Osteocyte (in vitro differentiated cells): ENCODE results near the gene SYPL1. TPM values are rescaled to one million over a fixed set of nuclear protein-coding genes. Genes with fewer than 3 reads are reported as not detected.
A peak's percentile ranks its signal among the peaks of the same experiment; 100 is the strongest.

ENCODE experiments used
- DNase-seq: peaks from one replicate; pipeline ENCODE4 v3.0.0; 2021; ENCODE audit warnings: mixed read lengths; ENCODE audit not compliant: unreplicated experiment; ENCODE audit errors: extremely low spot score
- H3K27ac Mint-ChIP-seq: one replicate; pipeline ENCODE4 v1.8.0; 2021; ENCODE audit warnings: mild to moderate bottlenecking, mixed read lengths; ENCODE audit not compliant: unreplicated experiment
- H3K27me3 Mint-ChIP-seq: one replicate; pipeline ENCODE4 v1.8.0; 2021; ENCODE audit warnings: mixed read lengths; ENCODE audit not compliant: unreplicated experiment
- H3K36me3 Mint-ChIP-seq: one replicate; pipeline ENCODE4 v1.8.0; 2021; ENCODE audit warnings: mixed read lengths; ENCODE audit not compliant: unreplicated experiment
- H3K4me1 Mint-ChIP-seq: one replicate; pipeline ENCODE4 v1.8.0; 2021; ENCODE audit warnings: mixed read lengths; ENCODE audit not compliant: unreplicated experiment
- H3K4me3 Mint-ChIP-seq: one replicate; pipeline ENCODE4 v1.8.0; 2021; ENCODE audit warnings: mild to moderate bottlenecking, moderate library complexity, mixed read lengths; ENCODE audit not compliant: unreplicated experiment
- H3K9me3 Mint-ChIP-seq: one replicate; pipeline ENCODE4 v1.8.0; 2021; ENCODE audit warnings: mixed read lengths; ENCODE audit not compliant: unreplicated experiment
- CTCF ChIP-seq: fragments of 200-600 bp; sonication (generic); IDR thresholded peaks from 2 replicates; pipeline ENCODE4 v1.5.0; 2021; ENCODE audit warnings: antibody characterized with exemption, mild to moderate bottlenecking, moderate library complexity
- total RNA-seq: library from RNA; stranded (reverse); gene quantifications from 2 replicates; pipeline ENCODE4 v1.2.1, GENCODE V29; 2021

SYPL1 gene
- total RNA-seq, 1 donor from 2014 or later = 80.9 TPM

- H3K27ac Mint-ChIP-seq = no peak overlapping the region
- TF ChIP-seq CTCF = no peak
- no peaks in the 10 kb centered on the region for H3K27me3 Mint-ChIP-seq
- no peak overlapping the region for H3K4me3 Mint-ChIP-seq
- H3K4me1 Mint-ChIP-seq = peaks cover 8% of the 10 kb centered on the region
- no peaks in the 10 kb centered on the region for H3K9me3 Mint-ChIP-seq
- DNase-seq = no peak
- no peaks in the 10 kb centered on the region for H3K36me3 Mint-ChIP-seq
Observed at GRCh38 chr7:106116161-106116704, 4.1 kb upstream of the SYPL1 start.

GRCh38 chr7:106114716-106115383 lies 2.7 kb upstream of the SYPL1 start:
- Mint-ChIP-seq H3K9me3 (no peaks in the 10 kb centered on the region), H3K27me3 (no peaks in the 10 kb centered on the region), H3K27ac (no peak overlapping the region), H3K4me1 (peaks cover 20% of the 10 kb centered on the region), H3K36me3 (no peaks in the 10 kb centered on the region), H3K4me3 (no peak overlapping the region)
- no peak for DNase-seq
- no peak for TF ChIP-seq CTCF

GRCh38 chr7:106112972-106113421 lies 885 bp upstream of the SYPL1 start:
- no peak for DNase-seq
- H3K4me3 Mint-ChIP-seq = peak overlapping the region; percentile 88
- peaks cover 34% of the 10 kb centered on the region for H3K4me1 Mint-ChIP-seq
- H3K27me3 Mint-ChIP-seq = no peaks in the 10 kb centered on the region
- no peak for TF ChIP-seq CTCF
- no peaks in the 10 kb centered on the region for H3K36me3 Mint-ChIP-seq
- H3K9me3 Mint-ChIP-seq = no peaks in the 10 kb centered on the region
- H3K27ac Mint-ChIP-seq = peak overlapping the region; percentile 93

- H3K4me1 Mint-ChIP-seq = peaks cover 34% of the 10 kb centered on the region
- H3K36me3 Mint-ChIP-seq = no peaks in the 10 kb centered on the region
- peak; percentile 86 for DNase-seq
- peak overlapping the region; percentile 93 for H3K27ac Mint-ChIP-seq
- no peak for TF ChIP-seq CTCF
- no peaks in the 10 kb centered on the region for H3K27me3 Mint-ChIP-seq
- H3K9me3 Mint-ChIP-seq = no peaks in the 10 kb centered on the region
- peak overlapping the region; percentile 88 for H3K4me3 Mint-ChIP-seq
Observed at GRCh38 chr7:106111655-106112117, 426 bp downstream of the SYPL1 start.

GRCh38 chr7:106110885-106111654 lies 1.0 kb downstream of the SYPL1 start:
- Mint-ChIP-seq H3K4me1 (peaks cover 34% of the 10 kb centered on the region), H3K36me3 (no peaks in the 10 kb centered on the region), H3K4me3 (peak overlapping the region; percentile 88), H3K27me3 (no peaks in the 10 kb centered on the region), H3K27ac (peak overlapping the region; percentile 92), H3K9me3 (no peaks in the 10 kb centered on the region)
- no peak for TF ChIP-seq CTCF
- no peak for DNase-seq
